ENCODE results near the gene DCAF11.

The DCAF11 gene

DNA sequence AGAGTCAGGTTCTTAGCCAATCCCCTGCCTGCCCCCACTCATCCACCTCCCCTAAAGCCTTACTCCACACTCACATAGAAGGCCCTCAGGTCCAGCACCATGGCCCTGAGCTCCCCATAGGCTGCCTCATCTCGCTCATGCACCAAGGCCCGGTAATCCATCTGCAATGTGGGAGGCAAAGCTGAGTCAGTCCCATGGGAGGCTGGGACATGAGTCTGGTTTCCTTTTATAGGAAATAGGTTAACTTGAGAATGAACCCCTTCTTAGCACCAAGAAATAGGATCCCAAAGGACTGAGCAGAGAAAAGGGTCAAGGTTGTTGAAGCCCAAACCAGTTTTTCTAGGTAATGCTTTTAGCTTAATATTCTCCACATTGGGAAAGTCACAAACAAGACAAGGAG, 28.9 kb downstream of the DCAF11 start:
- DNase-seq = no peak

DNA sequence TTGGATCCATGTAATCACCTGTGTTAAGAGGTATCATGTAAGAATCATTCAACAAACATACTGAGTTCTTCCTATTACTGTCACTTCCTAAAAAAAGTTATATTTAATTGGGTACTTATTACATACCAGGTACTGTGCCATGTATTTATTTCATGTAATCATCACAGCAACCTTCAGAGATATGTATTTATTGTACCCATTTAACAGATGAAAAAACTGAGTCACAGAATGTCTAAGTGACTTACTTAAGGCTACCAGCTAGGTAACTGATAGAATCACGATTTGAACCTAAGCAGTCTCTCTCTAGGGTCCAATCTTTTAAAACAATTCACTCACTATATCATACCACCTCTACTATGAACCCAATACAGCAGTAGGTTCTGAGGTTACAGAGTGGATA, 29.9 kb downstream of the DCAF11 start:
- no peak for DNase-seq

DNA sequence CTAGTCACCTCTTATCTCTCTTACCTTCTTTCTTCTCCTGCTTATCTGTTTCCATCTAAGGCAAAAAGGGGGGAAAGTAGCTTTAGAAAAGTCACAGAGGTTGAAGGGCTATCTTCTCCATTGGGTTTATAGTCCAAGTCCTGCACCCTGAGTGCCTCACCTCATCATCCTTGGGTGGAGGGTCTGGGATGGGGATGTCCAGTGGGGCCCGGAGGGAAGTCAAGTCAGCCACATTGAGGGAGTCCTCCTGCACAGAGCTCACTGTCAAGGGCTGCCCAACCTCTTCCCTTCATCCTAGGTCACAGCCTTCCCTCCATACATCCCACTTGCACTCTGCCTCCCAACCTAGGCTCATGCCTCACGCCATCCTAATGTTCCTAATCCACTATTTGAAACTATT, 30.6 kb downstream of the DCAF11 start:
- DNase-seq = no peak

DNA sequence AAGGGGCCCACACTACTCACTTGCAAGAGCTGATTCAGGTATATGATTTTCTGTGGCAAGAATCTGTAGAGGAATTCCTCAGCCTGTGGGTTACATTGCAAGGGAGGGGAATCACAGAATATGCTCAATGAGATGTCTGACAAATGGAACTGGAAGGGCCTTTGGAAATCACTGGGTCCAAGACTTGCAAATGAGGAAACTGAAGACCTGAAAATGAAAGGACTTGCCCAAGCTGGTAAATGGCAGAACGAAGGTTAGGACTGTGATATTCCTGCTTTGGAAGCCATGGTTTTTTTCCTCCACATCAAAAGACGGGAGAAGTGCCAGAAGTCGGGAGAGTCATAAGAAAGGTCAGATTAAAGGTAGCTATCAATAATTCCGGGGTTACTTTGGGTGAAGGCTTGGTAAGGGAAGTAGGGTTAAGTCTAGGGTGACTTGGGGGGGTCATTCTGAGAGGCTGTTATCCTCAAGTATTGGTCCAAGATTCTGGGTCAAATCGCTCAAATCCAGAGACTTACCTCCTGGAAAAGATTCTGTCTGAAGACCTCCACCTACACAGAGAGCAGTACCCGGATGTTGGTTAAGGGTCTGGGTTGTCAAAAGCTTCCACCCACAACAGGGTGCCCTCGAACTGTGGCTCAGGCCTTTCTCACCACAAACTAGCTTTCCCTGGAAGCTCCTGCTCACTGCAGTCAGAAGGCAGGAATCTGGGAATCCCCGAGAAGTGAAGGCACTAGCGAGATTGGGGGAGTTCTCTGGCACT, 31.3 kb downstream of the DCAF11 start:
- no peak for DNase-seq

DNA sequence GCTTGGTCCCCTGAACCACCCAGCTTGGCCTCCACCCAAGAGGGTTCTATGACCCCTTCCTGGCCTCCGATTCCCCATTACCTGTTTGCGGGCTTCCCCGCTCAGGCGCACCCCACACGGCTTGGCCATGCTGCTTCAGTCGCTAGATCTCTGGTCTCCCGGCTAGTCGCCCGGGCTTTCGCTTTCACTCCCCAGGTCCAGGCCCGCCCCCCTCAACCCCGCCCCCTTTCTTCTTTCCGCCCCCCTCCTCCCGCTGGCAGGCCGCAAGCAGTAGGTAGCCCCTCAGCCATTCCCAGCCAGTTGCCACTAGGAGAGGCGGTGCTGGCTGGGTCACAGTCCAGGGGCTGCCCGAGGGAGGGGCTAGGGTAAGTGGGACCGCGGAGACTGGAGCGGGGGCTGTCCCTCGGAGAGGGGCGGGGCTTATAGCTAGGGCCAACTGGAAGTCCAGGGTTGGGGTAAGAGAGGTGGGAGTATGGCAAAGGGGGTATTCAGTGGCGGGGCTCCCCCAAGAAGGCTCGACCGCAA, 31.9 kb downstream of the DCAF11 start, which contains the start of gene PSME2:
PSME2 (minus strand) TSS at position 158 of the 525 bp plus-strand sequence; CDS start at position 129, 29 bp downstream.
- DNase-seq = peak; percentile 84 to 86

DNA sequence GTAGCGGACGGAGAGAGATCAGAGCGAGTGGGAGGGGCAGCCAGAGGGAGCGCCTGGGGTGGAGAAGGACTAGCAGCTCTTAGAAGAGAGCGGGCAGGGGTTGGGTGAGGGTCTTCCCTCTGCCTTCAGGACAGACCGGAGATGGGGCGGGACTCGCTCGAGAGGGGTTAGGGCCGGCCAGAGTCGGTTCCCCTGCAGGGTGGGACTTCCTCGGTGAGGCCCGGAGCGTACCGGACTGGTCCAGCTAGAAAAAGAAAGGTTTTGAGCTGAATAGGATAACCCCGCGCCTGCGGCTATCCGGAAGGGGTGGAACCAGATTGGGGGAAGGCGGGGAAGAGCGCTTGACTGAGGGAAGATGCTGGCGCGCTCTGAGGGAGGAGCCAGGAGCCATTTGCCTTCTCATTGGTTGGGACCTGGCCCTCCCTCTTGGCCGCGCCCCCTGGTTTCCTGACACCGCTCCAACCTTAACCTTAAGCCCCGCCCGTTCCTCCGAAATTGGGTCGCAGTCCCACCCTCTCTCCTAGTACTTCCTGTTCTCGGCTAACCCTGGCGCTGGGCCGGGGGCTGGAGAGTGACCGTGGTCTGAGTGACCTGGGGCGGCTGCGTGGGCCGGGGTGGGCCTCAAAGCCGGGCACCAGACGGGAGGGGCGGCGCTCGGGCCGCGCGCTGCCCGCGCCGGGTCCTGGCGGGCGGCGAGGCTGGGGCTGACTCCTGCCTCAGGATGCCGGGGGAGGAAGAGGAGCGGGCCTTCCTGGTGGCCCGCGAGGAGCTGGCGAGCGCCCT, 32.6 kb downstream of the DCAF11 start, which contains the start of gene RNF31:
RNF31 (plus strand) TSS at position 521 of the 783 bp plus-strand sequence; CDS start at position 722, 201 bp downstream.
- DNase-seq = peak; percentile 94 to 96

DNA sequence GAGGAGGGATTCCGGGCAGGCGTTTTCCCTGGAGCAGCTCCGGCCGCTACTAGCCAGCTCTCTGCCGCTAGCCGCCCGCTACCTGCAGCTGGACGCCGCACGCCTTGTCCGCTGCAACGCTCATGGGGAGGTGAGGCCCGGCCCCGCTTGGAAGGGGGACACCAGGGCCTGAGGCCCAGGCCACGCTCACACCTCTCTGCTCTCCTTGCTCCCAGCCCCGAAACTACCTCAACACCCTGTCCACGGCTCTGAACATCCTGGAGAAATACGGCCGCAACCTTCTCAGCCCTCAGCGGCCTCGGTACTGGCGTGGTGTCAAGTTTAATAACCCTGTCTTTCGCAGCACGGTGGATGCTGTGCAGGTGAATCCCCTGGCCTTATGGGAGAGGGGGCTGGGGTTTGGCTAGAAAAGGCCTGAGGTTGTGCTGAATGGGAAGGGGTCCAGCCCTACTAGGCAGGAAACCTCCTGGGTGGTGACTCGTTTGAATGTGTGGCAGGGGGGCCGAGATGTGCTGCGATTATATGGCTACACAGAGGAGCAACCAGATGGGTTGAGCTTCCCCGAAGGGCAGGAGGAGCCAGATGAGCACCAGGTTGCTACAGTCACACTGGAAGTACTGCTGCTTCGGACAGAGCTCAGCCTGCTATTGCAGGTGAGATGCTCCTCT, 33.3 kb downstream of the DCAF11 start:
- DNase-seq = no peak

DNA sequence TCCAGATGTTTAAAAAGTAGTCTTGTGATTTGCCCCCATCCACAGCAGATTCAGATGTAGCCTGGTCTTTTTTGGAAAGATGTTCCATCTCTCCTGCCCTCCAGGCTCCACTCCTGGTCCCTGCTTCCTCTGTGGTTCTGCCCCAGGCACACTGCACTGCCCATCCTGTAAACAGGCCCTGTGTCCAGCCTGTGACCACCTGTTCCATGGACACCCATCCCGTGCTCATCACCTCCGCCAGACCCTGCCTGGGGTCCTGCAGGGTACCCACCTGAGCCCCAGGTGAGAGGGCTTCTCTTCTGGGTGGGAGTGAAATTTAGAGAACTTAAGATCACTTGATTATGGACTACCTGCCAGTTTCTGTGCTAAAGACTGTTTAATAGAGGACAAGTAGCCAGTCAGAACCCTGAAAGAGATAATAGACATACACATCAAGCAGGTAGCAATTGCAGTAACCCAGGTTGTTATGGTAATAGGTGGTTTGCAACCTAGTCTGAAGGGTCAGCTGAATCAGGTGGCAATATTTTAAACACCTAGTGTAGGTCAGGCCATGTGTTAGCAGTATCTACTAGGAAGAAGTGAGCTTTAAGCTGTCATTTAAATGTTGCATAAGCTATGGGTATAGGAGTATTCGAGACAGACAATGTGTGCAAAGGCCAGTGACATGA, 34.9 kb downstream of the DCAF11 start:
- no peak for DNase-seq

DNA sequence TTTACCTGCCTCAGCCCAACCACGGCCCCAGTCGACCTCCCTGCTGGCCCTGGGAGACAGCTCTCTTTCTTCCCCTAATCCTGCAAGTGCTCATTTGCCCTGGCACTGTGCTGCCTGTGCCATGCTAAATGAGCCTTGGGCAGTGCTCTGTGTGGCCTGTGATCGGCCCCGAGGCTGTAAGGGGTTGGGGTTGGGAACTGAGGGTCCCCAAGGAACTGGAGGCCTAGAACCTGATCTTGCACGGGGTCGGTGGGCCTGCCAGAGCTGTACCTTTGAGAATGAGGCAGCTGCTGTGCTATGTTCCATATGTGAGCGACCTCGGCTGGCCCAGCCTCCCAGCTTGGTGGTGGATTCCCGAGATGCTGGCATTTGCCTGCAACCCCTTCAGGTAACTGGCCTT, 35.5 kb downstream of the DCAF11 start:
- DNase-seq = no peak

DNA sequence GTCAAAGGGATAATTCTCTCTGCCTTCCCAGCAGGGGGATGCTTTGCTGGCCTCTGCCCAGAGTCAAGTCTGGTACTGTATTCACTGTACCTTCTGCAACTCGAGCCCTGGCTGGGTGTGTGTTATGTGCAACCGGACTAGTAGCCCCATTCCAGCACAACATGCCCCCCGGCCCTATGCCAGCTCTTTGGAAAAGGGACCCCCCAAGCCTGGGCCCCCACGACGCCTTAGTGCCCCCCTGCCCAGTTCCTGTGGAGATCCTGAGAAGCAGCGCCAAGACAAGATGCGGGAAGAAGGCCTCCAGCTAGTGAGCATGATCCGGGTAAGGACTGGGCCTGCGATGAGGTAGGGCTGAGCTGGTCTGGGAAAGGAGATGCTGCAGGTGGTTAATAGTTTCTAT, 36.0 kb downstream of the DCAF11 start:
- no peak for DNase-seq

DNA sequence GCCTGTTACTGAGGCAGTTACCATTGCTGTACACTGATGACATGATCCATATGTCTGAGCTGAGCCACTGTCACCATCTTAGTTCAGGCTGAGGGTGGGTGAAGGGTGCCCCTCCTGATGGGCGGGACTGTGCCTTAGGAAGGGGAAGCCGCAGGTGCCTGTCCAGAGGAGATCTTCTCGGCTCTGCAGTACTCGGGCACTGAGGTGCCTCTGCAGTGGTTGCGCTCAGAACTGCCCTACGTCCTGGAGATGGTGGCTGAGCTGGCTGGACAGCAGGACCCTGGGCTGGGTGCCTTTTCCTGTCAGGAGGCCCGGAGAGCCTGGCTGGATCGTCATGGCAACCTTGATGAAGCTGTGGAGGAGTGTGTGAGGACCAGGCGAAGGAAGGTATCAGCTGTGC, 36.4 kb downstream of the DCAF11 start:
- DNase-seq = no peak

DNA sequence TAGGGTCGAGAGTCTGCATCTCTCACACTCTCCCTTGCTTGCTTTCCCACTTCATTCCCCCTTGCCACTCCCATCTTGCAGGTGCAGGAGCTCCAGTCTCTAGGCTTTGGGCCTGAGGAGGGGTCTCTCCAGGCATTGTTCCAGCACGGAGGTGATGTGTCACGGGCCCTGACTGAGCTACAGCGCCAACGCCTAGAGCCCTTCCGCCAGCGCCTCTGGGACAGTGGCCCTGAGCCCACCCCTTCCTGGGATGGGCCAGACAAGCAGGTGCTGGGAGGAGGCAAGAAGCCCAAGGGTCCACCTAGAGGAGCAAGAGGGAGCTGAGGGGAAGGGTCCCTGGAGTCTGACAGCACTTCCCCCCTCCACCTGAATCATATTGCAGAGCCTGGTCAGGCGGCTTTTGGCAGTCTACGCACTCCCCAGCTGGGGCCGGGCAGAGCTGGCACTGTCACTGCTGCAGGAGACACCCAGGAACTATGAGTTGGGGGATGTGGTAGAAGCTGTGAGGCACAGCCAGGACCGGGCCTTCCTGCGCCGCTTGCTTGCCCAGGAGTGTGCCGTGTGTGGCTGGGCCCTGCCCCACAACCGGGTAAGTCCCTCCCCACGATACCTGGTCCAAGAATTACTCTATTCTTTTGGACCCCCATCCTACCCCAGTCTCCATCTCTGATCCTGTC, 37.0 kb downstream of the DCAF11 start:
- DNase-seq = no peak

DNA sequence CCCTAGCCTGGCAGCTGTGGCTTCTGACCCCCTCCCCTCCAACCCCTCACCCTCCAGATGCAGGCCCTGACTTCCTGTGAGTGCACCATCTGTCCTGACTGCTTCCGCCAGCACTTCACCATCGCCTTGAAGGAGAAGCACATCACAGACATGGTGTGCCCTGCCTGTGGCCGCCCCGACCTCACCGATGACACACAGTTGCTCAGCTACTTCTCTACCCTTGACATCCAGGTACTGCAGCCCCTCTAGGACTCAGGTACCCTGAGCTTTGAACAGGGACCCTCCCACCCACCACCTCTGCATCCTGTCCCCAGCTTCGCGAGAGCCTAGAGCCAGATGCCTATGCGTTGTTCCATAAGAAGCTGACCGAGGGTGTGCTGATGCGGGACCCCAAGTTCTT, 40.5 kb downstream of the DCAF11 start:
- DNase-seq = no peak

DNA sequence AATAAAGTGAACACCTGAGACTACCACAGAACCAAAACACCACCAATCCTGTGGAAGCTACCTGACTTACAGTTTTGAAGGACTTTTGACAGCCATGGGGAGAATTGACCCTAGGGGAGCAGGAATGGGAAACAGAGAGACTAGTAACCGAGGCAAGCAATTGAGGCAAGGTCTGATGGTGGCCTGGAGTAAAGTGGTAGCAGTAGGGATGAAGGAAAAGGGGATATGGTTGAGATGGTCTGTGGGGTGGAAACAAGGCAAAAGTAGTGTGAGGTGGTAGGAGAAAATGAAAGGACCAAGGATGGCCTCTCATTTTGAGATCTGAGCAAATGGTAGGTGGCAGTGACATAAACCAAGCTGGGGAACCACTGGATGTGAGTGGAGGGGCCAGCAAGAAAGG, 42.3 kb downstream of the DCAF11 start:
- DNase-seq = no peak

DNA sequence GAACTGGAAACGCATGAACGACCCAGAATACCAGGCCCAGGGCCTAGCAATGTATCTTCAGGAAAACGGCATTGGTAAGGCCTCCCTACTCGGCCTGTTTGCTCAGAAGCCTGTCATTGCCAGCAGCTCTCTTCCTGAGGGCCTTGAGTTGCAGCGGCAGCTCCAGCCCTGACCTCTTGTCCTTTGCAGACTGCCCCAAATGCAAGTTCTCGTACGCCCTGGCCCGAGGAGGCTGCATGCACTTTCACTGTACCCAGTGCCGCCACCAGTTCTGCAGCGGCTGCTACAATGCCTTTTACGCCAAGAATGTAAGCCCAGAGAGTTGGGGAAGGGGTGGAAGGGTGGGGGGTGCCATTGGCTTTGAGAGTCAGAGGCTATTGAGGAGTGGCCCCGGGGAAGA, 42.8 kb downstream of the DCAF11 start:
- DNase-seq = no peak

DNA sequence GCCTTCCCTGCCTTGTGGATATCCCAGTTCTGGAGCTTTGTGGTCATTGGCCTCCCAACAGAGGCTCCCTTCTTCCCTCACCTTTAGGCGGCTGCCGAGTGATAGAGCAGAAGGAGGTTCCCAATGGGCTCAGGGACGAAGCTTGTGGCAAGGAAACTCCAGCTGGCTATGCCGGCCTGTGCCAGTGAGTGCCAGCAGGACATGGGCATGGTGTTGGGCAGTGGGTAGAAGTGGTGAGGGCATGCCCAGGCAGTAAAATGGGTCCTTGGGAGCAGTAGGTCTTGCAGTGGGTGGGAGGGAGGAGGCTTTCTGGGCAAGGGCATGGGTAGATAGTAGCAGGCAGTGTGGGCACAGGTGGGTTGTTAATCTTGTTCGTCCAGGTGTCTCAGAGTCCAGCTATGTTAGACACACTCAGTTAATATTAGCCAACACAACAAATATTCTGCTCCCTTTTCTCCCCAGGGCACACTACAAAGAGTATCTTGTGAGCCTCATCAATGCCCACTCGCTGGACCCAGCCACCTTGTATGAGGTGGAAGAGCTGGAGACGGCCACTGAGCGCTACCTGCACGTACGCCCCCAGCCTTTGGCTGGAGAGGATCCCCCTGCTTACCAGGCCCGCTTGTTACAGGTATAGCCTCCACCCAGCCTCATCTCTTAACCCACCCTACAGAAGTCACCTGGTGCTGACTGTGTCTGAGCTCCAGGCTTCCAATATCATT, 45.4 kb downstream of the DCAF11 start:
- DNase-seq = no peak

DNA sequence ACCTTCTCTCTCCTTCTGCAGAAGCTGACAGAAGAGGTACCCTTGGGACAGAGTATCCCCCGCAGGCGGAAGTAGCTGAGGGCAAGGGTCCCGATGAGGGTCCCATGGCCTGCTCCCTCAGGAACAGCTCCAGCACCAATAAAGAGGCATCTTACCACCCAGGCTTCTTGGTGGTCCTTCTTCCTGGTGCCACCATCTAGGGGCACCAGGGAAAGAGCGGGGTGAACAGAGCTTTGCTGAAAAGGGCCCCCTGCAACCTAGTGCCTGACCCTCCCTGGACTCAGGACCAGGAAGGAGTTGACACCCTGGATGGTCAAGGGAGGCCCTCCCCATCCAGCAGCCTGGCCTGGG, 45.9 kb downstream of the DCAF11 start:
- no peak for DNase-seq

DNA sequence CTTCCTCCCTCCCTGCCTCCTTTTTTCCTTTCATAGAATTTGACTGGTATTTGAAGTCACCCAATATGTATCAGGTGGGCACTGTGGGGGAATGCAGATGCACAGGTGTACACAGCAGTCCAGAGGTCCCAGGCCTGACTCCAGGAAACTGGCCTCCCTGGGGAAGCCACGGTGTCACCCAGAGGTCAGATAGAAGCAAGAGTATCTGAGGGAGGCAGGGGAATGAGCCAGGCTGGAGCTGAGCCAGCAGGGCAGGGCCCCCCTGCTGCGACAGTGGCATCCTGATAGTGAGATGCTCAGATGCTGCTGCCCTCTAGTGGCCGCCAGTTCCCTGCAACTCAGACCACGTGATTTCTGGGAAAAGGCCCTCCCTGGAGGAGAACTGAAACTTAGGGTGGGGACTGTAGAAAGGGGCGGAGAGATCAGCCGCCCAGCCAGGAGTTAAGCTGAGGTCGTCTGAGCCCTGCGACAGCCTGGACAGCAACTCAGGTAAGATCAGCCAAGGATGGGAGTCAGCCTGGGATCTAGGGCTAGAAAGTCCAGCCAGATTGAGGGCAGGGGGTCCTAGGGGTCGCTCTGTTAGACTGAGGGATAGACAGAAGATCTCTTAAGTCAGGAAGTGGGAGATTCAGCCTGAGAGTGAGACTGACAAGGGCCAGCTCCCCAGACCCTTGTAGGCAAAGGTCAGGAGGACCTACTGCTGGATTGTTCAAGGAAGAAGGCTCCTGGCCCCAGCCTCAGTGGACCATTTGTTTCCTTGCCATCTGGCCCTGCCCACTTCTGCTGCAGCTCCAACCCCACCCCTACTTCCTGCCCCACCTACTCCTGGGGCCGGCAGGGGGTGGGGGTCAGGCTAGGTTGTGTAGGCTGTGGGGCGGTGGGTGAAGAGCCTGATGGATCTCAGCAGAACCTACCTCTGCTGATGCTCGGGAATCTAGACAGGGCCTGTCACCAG, 46.5 kb downstream of the DCAF11 start, which contains the start of gene IRF9:
IRF9 (plus strand) TSS at position 416 of the 955 bp plus-strand sequence. CDS start 880 bp downstream, outside the sequence.
- peak; percentile 100 for DNase-seq

DNA sequence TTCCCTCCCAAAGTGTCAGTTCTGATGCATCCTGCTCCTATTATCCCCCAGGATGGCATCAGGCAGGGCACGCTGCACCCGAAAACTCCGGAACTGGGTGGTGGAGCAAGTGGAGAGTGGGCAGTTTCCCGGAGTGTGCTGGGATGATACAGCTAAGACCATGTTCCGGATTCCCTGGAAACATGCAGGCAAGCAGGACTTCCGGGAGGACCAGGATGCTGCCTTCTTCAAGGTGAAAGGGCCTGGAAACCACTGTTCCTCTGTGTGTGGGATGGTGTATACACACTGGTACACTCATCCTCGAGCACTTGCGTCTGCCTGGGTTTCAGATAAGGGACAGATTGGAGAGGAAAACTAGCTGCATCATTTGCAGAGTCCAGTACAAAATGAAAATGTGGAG, 47.5 kb downstream of the DCAF11 start:
- DNase-seq = no peak

DNA sequence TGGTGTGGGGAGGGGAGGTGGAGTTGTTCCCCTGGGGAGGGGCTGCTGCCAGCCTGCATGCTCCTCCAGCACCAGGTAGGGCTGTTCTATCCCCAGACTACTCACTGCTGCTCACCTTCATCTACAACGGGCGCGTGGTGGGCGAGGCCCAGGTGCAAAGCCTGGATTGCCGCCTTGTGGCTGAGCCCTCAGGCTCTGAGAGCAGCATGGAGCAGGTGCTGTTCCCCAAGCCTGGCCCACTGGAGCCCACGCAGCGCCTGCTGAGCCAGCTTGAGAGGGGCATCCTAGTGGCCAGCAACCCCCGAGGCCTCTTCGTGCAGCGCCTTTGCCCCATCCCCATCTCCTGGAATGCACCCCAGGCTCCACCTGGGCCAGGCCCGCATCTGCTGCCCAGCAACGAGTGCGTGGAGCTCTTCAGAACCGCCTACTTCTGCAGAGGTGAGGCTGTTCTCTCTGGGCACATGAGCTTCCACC, 50.0 kb downstream of the DCAF11 start:
- no peak for DNase-seq

All from stimulated activated CD4-positive, alpha-beta T cell treated with anti-CD3 and anti-CD28 coated beads, Interleukin-2, amount 100 ng/mL, for 48 hours (primary cell).